ENCODE measurements around the gene NGRN. TPM values are rescaled to one million over a fixed set of nuclear protein-coding genes. Genes with fewer than 3 reads are reported as not detected.
"Not testable (repeated sequence)": the region's sequence is repeated elsewhere in the genome, so short reads cannot be mapped to it uniquely, and the experiment has no call there.

The NGRN gene
- total RNA-seq, 1 donor from 2014 or later: 156 TPM

DNA sequence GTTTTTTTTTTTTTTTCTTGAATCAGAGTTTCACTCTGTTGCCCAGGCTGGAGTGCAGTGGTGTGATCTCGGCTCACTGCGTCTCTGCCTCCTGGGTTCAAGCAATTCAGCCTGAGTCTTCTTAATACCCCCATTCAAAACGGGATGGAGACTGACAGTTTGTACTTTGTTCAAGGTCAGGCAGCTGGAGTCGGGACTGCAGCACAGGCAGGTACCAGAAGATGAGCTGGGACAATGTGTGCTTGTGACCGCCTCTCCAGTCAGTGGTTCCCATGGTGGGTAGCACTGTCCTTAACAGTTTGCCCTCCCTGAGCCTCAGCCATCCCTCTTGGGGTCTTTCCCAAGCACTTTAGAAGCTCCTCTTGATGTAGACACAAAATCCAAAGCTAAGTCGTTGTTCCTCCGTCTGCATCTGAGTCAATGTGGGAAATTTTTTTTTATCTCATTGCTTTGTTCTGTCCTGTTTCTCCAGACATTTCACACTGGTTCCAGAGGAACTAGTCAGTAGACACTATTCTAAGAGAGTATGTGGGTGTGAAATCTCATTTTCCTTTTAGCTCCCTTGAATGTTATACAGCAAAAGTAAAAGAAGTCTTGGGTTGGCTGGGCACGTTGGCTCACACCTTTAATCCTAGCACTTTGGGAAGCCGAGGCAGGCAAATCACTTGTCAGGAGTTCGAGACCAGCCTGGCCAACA is 21.4 kb upstream of the NGRN start:
- H3K4me1 Mint-ChIP-seq (ENCODE audit: low read depth, unreplicated experiment): no peaks in the 10 kb centered on the region
- H3K27ac Mint-ChIP-seq (ENCODE audit: unreplicated experiment): no peak overlapping the region
- TF ChIP-seq, protein P1, sequence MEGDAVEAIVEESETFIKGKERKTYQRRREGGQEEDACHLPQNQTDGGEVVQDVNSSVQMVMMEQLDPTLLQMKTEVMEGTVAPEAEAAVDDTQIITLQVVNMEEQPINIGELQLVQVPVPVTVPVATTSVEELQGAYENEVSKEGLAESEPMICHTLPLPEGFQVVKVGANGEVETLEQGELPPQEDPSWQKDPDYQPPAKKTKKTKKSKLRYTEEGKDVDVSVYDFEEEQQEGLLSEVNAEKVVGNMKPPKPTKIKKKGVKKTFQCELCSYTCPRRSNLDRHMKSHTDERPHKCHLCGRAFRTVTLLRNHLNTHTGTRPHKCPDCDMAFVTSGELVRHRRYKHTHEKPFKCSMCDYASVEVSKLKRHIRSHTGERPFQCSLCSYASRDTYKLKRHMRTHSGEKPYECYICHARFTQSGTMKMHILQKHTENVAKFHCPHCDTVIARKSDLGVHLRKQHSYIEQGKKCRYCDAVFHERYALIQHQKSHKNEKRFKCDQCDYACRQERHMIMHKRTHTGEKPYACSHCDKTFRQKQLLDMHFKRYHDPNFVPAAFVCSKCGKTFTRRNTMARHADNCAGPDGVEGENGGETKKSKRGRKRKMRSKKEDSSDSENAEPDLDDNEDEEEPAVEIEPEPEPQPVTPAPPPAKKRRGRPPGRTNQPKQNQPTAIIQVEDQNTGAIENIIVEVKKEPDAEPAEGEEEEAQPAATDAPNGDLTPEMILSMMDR (IDR thresholded peaks at IDR 0.05; ENCODE audit: partially characterized antibody, unreplicated experiment): no peak

DNA sequence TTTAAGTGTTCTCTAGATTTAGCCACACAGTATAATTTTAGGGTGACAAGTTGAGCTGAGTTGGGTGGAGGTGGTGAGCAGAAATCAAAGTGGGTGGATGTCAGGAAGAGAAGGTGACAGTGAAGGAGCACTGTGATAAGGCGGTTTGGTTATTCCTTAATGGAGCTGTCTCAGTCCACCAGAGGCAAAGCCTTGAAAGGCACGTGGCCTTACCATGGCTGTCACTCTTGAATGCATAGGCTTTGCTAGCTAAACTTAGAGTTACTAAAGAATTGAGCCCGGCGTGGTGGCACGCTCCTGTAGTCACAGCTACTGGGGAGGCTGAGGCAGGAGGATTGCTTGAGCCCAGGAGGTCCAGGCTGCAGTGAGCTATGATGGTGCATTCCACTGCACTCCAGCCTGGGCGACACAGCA is 16.7 kb upstream of the NGRN start:
- Mint-ChIP-seq H3K9me3 (ENCODE audit: unreplicated experiment) (peaks cover 2% of the 10 kb centered on the region), H3K4me1 (ENCODE audit: low read depth, unreplicated experiment) (no peaks in the 10 kb centered on the region), H3K27ac (ENCODE audit: unreplicated experiment) (no peak overlapping the region), H3K4me3 (ENCODE audit: unreplicated experiment) (peak overlapping the region; percentile 63), H3K27me3 (ENCODE audit: unreplicated experiment) (peaks cover 2% of the 10 kb centered on the region), H3K36me3 (ENCODE audit: unreplicated experiment) (no peaks in the 10 kb centered on the region)
- TF ChIP-seq, protein P1 (IDR thresholded peaks at IDR 0.05; ENCODE audit: partially characterized antibody, unreplicated experiment): no peak
- DNase-seq: no peak

More for the DNA sequence above, 21.4 kb upstream of the NGRN start:
- no peaks in the 10 kb centered on the region for H3K9me3 Mint-ChIP-seq (ENCODE audit: unreplicated experiment)
- DNase-seq: no peak
- no peak overlapping the region for H3K4me3 Mint-ChIP-seq (ENCODE audit: unreplicated experiment)
- peaks cover 2% of the 10 kb centered on the region for H3K27me3 Mint-ChIP-seq (ENCODE audit: unreplicated experiment)
- no peaks in the 10 kb centered on the region for H3K36me3 Mint-ChIP-seq (ENCODE audit: unreplicated experiment)

DNA sequence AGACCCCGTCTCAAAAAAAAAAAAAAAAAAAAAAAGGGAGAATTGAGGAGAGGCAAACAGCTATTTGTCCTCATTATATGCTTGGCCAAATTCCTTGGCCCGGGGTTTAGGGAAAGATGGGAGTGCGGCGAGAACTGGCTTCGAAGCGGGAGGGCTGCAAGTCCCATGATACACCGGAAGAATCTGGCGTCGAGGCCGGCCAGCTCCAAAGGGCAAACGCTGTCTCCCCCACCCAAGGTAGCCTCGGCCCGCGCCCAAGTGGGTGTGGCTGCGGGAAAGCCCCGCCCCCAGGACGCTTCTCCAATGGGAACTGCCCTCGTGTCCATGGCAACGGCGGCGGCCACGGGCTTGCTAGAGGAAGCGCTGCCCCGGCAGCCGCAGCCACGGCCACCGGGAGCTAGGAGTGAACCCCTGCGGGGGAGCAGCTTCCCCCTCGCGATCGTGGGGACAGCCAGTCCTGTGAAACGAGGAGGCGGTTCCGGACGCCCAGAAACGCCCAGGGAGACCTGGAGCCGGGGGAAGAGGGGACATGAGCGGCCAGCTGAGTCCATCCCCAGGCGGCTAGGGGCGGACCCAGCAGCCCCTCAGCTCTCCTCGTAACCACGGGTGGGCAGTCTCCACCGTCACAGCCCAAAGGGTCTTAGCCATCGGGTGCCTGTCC is 16.1 kb upstream of the NGRN start, which contains the start of gene TTLL13:
TSS of gene TTLL13 (plus strand) at position 354 of the 661 bp plus-strand sequence. CDS start 1,075 bp downstream, outside the sequence.
- H3K9me3 Mint-ChIP-seq (ENCODE audit: unreplicated experiment): peaks cover 2% of the 10 kb centered on the region
- H3K4me1 Mint-ChIP-seq (ENCODE audit: low read depth, unreplicated experiment): no peaks in the 10 kb centered on the region
- TF ChIP-seq, protein P1 (IDR thresholded peaks at IDR 0.05; ENCODE audit: partially characterized antibody, unreplicated experiment): no peak
- no peak within 1 kb of the TSS for H3K27ac Mint-ChIP-seq (ENCODE audit: unreplicated experiment)
- peak within 1 kb of the TSS; percentile 79 for H3K4me3 Mint-ChIP-seq (ENCODE audit: unreplicated experiment)
- peak; percentile 99 for DNase-seq
- peaks cover 2% of the 10 kb centered on the region for H3K27me3 Mint-ChIP-seq (ENCODE audit: unreplicated experiment)
- H3K36me3 Mint-ChIP-seq (ENCODE audit: unreplicated experiment): no peaks in the 10 kb centered on the region

DNA sequence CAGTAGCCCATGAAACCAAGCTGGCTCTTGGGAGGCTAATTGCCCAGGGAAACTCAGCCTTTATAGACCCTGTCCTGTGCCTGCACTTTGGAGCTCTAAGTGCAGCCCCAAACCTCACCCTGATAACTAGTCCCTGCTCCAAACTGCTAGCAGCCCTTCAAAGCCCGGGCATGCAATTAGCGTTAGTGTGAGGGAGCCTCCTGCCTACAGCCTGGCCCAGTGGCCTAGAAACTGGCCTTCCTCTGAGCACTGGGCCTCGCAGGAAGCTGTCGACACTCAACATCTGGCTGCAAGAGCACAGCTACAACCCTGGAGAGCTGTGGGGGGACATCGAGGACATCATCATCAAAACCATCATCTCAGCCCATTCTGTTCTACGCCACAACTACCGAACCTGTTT is 7.7 kb upstream of the NGRN start:
- H3K4me1 Mint-ChIP-seq (ENCODE audit: low read depth, unreplicated experiment): no peaks in the 10 kb centered on the region
- no peak overlapping the region for H3K4me3 Mint-ChIP-seq (ENCODE audit: unreplicated experiment)
- TF ChIP-seq, protein P1 (IDR thresholded peaks at IDR 0.05; ENCODE audit: partially characterized antibody, unreplicated experiment): no peak
- DNase-seq: no peak
- H3K27ac Mint-ChIP-seq (ENCODE audit: unreplicated experiment): no peak overlapping the region
- H3K27me3 Mint-ChIP-seq (ENCODE audit: unreplicated experiment): no peaks in the 10 kb centered on the region
- no peaks in the 10 kb centered on the region for H3K36me3 Mint-ChIP-seq (ENCODE audit: unreplicated experiment)
- no peaks in the 10 kb centered on the region for H3K9me3 Mint-ChIP-seq (ENCODE audit: unreplicated experiment)

DNA sequence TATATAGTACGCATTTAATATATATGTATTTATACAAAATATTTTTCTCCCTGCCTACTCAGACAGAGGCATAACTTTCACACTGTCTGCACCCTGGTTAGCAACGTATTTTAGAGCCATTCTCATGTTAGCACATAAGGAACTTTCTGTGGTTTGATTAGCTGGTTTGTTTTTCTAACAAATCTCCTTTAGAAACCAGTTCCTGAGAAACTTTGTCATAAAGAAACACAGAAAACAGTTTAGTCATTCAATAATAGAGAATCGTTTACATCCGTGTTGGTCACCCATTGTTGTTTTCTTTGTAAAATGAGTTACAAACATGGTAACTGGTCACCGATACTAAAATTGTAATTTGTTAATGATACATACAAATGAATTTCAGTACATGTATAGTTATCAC is 5.9 kb upstream of the NGRN start:
- H3K27ac Mint-ChIP-seq (ENCODE audit: unreplicated experiment): no peak overlapping the region
- no peaks in the 10 kb centered on the region for H3K36me3 Mint-ChIP-seq (ENCODE audit: unreplicated experiment)
- H3K27me3 Mint-ChIP-seq (ENCODE audit: unreplicated experiment): no peaks in the 10 kb centered on the region
- H3K4me3 Mint-ChIP-seq (ENCODE audit: unreplicated experiment): no peak overlapping the region
- DNase-seq: no peak
- no peaks in the 10 kb centered on the region for H3K4me1 Mint-ChIP-seq (ENCODE audit: low read depth, unreplicated experiment)
- H3K9me3 Mint-ChIP-seq (ENCODE audit: unreplicated experiment): peaks cover 1% of the 10 kb centered on the region
- TF ChIP-seq, protein P1 (IDR thresholded peaks at IDR 0.05; ENCODE audit: partially characterized antibody, unreplicated experiment): no peak

DNA sequence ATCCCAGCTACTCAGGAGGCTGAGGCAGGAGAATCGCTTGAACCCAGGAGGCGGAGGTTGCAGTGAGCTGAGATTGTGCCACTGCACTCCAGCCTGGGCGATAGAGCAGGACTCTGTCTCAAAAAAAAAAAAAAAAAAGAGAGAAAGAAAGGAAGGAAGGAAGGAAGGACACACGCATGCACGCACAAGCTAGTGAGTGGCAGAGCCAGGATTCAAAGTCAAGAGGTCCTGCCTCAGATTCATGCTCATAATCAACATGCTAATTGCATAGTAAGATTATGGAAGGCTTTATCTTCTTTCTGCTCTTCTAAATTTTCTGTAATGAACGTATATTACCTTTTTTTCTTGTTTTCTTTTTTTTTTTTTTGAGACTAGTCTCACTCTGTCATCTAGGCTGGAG is 4.7 kb upstream of the NGRN start:
- not testable (repeated sequence) for DNase-seq; H3K27me3 Mint-ChIP-seq (ENCODE audit: unreplicated experiment); H3K36me3 Mint-ChIP-seq (ENCODE audit: unreplicated experiment); H3K27ac Mint-ChIP-seq (ENCODE audit: unreplicated experiment); H3K9me3 Mint-ChIP-seq (ENCODE audit: unreplicated experiment); H3K4me3 Mint-ChIP-seq (ENCODE audit: unreplicated experiment); H3K4me1 Mint-ChIP-seq (ENCODE audit: low read depth, unreplicated experiment)

Measured in glutamatergic neuron (in vitro differentiated cells).